RPMI8226 (cell line): Measurements from ENCODE around the gene MRPL4.
A peak's percentile ranks its signal among the peaks of the same experiment; 100 is the strongest.
"Not testable (repeated sequence)": the region's sequence is repeated elsewhere in the genome, so short reads cannot be mapped to it uniquely, and the experiment has no call there.

Experiments used
- DNase-seq: peaks from one replicate; pipeline ENCODE4 v3.0.0-alpha.2; 2015

The MRPL4 gene

DNA sequence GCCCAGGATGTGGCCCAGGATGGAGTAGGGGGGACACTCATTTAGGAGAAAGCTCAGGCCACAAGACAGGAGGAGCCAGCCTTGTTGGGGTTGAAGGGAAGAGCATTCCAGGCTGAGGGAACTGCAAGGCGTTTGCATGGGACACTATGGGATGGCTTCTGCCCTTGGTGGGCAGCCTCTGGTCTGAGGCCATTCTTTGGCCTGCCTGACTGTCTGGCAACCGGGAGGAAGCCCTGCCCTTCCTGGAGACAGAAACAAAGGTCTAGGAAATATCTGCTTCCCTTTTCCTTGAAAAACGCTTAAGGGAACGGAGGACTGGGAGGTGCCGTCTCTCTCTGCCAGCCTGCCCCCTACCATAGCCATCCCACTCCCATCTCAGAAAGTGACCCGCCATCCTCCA is 16.1 kb downstream of the MRPL4 start:
- DNase-seq = peak; percentile 1

- peak; percentile 85 for DNase-seq
Observed at GRCh38 chr19:10269333-10270179, 17.5 kb downstream of the MRPL4 start.

DNA sequence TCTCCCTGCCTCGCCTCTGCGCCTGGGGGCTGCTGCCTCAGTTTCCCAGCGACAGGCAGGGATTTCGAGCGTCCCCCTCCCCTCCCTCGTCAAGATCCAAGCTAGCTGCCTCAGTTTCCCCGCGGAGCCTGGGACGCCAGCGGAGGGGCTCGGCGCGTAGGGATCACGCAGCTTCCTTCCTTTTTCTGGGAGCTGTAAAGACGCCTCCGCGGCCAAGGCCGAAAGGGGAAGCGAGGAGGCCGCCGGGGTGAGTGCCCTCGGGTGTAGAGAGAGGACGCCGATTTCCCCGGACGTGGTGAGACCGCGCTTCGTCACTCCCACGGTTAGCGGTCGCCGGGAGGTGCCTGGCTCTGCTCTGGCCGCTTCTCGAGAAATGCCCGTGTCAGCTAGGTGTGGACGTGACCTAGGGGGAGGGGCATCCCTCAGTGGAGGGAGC is 18.2 kb downstream of the MRPL4 start:
- peak; percentile 89 for DNase-seq

DNA sequence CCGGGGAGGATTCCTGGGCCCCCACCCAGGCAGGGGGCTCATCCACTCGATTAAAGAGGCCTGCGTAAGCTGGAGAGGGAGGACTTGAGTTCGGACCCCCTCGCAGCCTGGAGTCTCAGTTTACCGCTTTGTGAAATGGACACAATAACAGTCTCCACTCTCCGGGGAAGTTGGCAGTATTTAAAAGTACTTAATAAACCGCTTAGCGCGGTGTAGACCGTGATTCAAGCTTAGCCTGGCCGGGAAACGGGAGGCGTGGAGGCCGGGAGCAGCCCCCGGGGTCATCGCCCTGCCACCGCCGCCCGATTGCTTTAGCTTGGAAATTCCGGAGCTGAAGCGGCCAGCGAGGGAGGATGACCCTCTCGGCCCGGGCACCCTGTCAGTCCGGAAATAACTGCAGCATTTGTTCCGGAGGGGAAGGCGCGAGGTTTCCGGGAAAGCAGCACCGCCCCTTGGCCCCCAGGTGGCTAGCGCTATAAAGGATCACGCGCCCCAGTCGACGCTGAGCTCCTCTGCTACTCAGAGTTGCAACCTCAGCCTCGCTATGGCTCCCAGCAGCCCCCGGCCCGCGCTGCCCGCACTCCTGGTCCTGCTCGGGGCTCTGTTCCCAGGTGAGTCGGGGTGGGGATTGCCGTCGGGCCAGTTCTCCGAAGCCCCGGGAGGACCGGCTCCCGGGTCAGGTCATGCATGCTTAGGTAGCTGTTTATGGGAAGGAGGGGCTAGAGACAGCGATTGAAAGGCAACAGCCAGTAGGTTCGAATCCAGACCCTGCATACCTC is 18.8 kb downstream of the MRPL4 start, which contains the start of gene ICAM1:
TSS of gene ICAM1 (plus strand) at position 505 of the 779 bp plus-strand sequence. CDS start at position 545, 40 bp downstream.
- DNase-seq = peak; percentile 94

GRCh38 chr19:10271543-10272086 is 19.6 kb downstream of the MRPL4 start:
- peak; percentile 91 for DNase-seq

DNA sequence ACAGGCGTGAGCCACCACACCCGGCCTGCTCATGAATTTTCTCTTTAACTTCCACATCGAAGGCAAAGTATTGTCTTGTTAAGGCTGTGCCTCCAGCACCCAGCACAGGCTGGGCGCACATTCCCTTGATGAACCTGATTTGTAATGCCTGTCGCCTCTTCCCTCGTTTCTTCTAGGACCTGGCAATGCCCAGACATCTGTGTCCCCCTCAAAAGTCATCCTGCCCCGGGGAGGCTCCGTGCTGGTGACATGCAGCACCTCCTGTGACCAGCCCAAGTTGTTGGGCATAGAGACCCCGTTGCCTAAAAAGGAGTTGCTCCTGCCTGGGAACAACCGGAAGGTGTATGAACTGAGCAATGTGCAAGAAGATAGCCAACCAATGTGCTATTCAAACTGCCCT is 22.6 kb downstream of the MRPL4 start:
- peak; percentile 20 for DNase-seq

- DNase-seq = no peak
Observed at GRCh38 chr19:10277795-10278589, 26.0 kb downstream of the MRPL4 start.

DNA sequence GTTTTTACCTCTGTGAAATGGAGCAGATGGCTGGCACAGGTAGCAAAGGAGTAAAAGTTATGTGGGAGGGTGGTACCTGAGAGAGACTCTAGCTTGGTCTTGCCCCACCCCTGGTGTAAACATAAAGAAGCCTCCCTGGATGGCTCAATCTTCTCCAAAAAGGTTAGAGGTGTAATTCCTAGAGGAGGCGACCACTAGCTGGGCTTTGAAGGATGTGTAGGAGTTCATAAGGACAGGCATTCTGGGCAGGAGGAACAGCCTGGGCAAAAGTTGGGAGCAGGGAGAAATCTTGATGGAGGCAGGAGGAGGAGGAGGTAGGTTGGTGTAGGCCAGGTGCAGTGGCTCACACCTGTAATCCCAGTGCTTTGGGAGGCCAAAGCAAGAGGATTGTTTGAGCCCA is 26.9 kb downstream of the MRPL4 start:
- no peak for DNase-seq

GRCh38 chr19:10279737-10280442 is 27.9 kb downstream of the MRPL4 start:
- DNase-seq = no peak

DNA sequence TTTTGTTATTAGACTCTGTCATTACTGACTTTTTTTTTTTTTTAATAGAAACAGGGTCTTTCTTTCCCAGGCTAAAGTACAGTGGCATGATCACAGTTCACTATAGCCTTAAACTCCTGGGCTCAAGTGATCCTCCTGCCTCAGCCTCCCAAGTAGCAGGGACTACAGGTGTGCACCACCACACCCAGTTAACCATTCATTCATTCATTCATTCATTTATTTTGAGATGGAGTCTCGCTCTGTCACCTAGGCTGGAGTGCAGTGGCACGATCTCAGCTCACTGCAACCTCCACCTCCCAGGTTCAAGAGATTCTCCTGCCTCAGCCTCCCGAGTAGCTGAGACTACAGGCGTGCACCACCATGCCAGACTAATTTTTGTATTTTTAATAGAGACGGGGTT is 30.0 kb downstream of the MRPL4 start:
- DNase-seq = not testable (repeated sequence)

DNA sequence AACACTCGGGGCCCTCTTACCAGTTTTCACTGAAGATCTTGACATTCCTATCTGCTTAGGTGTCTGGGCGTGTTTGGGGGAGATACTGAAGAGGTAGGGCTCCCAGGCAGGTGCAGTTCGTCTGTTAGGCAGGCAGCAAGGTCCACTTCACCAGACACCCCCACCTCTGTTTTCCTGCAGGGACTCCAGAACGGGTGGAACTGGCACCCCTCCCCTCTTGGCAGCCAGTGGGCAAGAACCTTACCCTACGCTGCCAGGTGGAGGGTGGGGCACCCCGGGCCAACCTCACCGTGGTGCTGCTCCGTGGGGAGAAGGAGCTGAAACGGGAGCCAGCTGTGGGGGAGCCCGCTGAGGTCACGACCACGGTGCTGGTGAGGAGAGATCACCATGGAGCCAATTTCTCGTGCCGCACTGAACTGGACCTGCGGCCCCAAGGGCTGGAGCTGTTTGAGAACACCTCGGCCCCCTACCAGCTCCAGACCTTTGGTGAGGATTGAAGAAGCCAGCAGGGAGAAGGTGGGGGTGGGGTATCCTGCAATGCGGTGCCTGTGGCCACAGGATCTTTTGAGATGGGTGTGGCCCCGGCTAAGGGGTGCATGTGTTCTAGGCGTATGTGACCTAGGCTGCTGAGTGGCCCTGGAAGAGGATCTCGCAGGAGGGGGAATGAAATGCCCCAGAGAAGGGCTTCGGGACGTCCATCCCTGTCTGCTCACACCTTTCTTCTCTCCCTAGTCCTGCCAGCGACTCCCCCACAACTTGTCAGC is 31.5 kb downstream of the MRPL4 start:
- no peak for DNase-seq

DNA sequence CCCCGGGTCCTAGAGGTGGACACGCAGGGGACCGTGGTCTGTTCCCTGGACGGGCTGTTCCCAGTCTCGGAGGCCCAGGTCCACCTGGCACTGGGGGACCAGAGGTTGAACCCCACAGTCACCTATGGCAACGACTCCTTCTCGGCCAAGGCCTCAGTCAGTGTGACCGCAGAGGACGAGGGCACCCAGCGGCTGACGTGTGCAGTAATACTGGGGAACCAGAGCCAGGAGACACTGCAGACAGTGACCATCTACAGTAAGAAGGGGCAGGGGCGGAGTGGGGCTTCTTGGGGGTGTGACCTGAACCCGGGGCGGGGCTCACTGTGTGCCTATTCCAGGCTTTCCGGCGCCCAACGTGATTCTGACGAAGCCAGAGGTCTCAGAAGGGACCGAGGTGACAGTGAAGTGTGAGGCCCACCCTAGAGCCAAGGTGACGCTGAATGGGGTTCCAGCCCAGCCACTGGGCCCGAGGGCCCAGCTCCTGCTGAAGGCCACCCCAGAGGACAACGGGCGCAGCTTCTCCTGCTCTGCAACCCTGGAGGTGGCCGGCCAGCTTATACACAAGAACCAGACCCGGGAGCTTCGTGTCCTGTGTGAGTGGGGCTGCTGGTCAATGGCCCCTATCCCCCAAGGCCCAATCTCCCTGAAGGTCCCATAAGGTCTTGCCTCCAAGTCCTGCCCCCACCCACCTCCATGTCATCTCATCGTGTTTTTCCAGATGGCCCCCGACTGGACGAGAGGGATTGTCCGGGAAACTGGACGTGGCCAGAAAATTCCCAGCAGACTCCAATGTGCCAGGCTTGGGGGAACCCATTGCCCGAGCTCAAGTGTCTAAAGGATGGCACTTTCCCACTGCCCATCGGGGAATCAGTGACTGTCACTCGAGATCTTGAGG is 32.3 kb downstream of the MRPL4 start:
- no peak for DNase-seq

DNA sequence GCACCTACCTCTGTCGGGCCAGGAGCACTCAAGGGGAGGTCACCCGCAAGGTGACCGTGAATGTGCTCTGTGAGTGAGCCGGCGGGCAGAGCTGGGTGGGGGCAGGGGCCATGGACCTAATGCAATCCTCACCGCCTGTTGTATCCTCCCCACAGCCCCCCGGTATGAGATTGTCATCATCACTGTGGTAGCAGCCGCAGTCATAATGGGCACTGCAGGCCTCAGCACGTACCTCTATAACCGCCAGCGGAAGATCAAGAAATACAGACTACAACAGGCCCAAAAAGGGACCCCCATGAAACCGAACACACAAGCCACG is 32.9 kb downstream of the MRPL4 start:
- DNase-seq = no peak

DNA sequence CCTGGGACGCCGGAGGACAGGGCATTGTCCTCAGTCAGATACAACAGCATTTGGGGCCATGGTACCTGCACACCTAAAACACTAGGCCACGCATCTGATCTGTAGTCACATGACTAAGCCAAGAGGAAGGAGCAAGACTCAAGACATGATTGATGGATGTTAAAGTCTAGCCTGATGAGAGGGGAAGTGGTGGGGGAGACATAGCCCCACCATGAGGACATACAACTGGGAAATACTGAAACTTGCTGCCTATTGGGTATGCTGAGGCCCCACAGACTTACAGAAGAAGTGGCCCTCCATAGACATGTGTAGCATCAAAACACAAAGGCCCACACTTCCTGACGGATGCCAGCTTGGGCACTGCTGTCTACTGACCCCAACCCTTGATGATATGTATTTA is 33.4 kb downstream of the MRPL4 start:
- no peak for DNase-seq

- DNase-seq = peak; percentile 82
Observed at GRCh38 chr19:10286803-10287737, 35.1 kb downstream of the MRPL4 start, which contains the start of gene ICAM4. Gene ICAM4, plus strand, starts transcription at chr19:10286955. Its CDS starts 58 bp downstream, at chr19:10287013.

- peak; percentile 88 for DNase-seq
Observed at GRCh38 chr19:10288662-10289166, 36.7 kb downstream of the MRPL4 start.

- peak; percentile 96 for DNase-seq
Observed at GRCh38 chr19:10289167-10289835, 37.3 kb downstream of the MRPL4 start.

GRCh38 chr19:10289836-10290356 is 37.9 kb downstream of the MRPL4 start, which contains the start of gene ICAM5:
Gene ICAM5, plus strand, starts transcription at chr19:10289952. Its CDS starts 92 bp downstream, at chr19:10290044.
- peak; percentile 83 for DNase-seq
